Epithelial cell of proximal tubule (primary cell): ENCODE data around the gene SEMA3F. TPM values are rescaled to one million over a fixed set of nuclear protein-coding genes. Genes with fewer than 3 reads are reported as not detected.

Experiments
- DNase-seq: peaks from one replicate; pipeline ENCODE4 v3.0.0-alpha.2; 2011; ENCODE audit warnings: low read depth
- H3K4me3 ChIP-seq: 2 replicates; pipeline ENCODE4 v1.5.1; 2011; ENCODE audit warnings: low read depth, mild to moderate bottlenecking, low read length
- total RNA-seq: library from RNA; depleted of rRNA; stranded (reverse); fragments of >200 nt; gene quantifications from 2 replicates; pipeline ENCODE4 v1.2.3, GENCODE V29; 2015
- TF ChIP-seq, protein P1 (sequence below): conservative IDR thresholded peaks from 2 replicates; pipeline ENCODE4 v1.5.1; 2012; ENCODE audit warnings: low read depth, mild to moderate bottlenecking, low read length

The SEMA3F gene
- total RNA-seq, 1 donor from 2014 or later = 58.6 TPM

DNA sequence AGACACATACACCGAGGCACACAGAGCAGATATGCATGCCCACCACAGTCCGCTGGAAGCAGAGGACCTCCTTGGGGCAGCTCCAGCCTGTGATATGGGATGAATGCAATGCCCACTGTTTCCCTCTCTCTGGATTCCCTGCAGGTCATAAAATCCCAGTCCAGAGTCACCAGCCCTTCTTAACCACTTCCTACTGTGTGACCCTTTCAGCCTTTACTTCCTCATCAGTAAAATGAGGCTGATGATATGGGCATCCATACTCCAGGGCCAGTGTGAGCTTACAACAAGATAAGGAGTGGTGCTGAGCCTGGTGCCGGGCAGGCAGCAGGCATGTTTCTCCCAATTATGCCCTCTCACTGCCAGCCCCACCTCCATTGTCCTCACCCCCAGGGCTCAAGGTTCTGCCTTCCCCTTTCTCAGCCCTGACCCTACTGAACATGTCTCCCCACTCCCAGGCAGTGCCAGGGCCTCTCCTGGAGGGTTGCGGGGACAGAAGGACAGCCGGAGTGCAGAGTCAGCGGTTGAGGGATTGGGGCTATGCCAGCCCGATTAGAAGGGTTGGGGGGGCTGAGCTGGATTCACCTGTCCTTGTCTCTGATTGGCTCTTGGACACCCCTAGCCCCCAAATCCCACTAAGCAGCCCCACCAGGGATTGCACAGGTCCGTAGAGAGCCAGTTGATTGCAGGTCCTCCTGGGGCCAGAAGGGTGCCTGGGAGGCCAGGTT is 36.0 kb downstream of the SEMA3F start, which contains the start of gene GNAT1:
Gene GNAT1 (plus strand): TSS at position 675 of the 725 bp plus-strand sequence. CDS start 116 bp downstream, outside the sequence.
- TF ChIP-seq, protein P1, sequence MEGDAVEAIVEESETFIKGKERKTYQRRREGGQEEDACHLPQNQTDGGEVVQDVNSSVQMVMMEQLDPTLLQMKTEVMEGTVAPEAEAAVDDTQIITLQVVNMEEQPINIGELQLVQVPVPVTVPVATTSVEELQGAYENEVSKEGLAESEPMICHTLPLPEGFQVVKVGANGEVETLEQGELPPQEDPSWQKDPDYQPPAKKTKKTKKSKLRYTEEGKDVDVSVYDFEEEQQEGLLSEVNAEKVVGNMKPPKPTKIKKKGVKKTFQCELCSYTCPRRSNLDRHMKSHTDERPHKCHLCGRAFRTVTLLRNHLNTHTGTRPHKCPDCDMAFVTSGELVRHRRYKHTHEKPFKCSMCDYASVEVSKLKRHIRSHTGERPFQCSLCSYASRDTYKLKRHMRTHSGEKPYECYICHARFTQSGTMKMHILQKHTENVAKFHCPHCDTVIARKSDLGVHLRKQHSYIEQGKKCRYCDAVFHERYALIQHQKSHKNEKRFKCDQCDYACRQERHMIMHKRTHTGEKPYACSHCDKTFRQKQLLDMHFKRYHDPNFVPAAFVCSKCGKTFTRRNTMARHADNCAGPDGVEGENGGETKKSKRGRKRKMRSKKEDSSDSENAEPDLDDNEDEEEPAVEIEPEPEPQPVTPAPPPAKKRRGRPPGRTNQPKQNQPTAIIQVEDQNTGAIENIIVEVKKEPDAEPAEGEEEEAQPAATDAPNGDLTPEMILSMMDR = no peak
- H3K4me3 ChIP-seq = no peak within 1 kb of the TSS
- no peak for DNase-seq

DNA sequence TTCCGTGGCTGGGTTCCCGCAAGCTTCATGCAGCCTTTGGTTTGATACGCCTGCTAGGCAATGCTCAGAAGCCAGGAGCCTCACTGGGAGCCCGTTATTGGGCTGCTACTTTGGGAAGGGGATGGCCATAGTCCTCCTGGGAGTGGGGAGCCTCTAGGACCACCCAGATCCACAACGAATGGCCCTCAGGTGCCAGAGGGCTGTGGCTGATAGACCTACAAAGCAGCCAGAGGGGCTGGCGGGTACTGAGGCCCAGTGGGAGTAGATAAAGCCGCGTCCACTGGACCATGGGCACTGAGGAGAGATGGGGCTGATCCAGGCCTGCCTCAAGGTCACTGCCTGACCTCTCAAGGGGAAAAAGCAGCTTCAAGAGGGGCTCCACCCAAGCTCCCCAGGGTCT is 37.0 kb downstream of the SEMA3F start:
- H3K4me3 ChIP-seq = no peak overlapping the region
- no peak for DNase-seq
- TF ChIP-seq, protein P1 = no peak

DNA sequence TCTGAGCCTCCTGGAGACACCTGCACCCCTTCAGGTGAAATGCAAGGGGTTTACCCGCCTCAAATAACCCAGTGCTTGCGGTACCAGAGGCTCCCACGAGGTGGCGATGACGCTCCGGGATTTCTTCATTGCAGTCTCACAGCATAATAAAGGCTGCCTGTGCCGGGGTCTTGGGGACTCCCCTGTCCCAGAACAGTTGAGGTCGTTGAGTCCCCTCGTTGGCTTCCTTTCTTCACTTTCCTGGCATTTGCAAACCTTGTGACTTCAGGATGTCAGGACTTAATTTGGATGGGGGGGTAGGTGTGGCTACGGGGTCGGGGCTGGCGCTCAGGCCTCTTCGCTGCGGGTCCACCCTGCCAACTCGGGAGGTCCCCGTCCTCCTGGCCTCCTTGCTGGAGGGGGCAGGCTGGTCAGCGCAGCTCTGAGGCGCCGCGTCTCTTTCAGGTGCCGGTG is 37.6 kb downstream of the SEMA3F start:
- TF ChIP-seq, protein P1 = peak; percentile 92
- H3K4me3 ChIP-seq = no peak overlapping the region
- no peak for DNase-seq

DNA sequence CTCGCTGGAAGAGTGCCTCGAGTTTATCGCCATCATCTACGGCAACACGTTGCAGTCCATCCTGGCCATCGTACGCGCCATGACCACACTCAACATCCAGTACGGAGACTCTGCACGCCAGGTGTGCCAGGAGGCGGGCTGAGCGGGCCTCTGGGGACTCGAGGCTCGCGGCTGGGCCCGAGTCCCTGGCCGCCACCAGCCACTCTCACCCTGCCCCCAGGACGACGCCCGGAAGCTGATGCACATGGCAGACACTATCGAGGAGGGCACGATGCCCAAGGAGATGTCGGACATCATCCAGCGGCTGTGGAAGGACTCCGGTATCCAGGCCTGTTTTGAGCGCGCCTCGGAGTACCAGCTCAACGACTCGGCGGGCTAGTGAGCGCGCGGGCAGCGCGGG is 38.2 kb downstream of the SEMA3F start:
- no peak for DNase-seq
- TF ChIP-seq, protein P1 = no peak
- no peak overlapping the region for H3K4me3 ChIP-seq

DNA sequence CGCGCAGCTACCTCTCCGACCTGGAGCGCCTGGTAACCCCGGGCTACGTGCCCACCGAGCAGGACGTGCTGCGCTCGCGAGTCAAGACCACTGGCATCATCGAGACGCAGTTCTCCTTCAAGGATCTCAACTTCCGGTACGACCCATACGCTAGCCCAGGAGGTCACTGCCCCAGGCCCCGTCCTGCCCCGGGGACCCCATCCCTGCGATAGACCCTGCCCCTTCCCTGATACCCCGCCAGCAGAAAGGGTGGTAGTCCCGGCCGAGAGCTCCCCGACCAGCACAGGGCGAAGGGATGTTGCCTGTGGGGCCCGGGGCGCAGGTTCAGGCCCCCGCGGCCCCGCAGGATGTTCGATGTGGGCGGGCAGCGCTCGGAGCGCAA is 38.6 kb downstream of the SEMA3F start:
- DNase-seq = no peak
- TF ChIP-seq, protein P1 = no peak
- no peak overlapping the region for H3K4me3 ChIP-seq

DNA sequence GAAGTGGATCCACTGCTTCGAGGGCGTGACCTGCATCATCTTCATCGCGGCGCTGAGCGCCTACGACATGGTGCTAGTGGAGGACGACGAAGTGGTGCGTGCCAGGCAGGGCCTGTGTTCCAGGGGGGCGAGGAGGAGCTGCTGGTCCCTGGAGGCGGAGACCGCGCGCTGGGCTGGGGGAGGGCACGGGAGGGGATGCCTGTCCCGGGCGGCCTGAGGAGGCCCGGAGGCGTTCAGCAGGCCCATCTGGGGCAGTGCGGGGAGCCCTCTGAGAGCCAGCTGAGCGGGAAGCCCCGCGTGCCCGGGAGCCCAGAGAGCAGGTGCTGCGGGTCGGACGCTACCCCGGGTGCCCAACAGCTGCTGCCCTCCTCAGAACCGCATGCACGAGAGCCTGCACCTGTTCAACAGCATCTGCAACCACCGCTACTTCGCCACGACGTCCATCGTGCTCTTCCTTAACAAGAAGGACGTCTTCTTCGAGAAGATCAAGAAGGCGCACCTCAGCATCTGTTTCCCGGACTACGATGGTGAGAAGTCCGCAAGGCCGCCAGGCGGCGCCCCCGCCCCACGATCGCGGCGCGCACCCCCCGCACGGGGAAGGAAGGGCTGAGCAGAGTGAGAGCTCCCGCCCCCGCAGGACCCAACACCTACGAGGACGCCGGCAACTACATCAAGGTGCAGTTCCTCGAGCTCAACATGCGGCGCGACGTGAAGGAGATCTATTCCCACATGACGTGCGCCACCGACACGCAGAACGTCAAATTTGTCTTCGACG is 39.2 kb downstream of the SEMA3F start:
- TF ChIP-seq, protein P1 = peak; percentile 83
- no peak for DNase-seq
- H3K4me3 ChIP-seq = no peak overlapping the region
